HuH-7.5 (cell line): ENCODE measurements around the gene FOXP3.
"Not testable (repeated sequence)": the region's sequence is repeated elsewhere in the genome, so short reads cannot be mapped to it uniquely, and the experiment has no call there.

Experiments
- DNase-seq: peaks from one replicate; pipeline ENCODE4 v3.0.0; 2011; ENCODE audit warnings: low spot score

Gene FOXP3, protein sequence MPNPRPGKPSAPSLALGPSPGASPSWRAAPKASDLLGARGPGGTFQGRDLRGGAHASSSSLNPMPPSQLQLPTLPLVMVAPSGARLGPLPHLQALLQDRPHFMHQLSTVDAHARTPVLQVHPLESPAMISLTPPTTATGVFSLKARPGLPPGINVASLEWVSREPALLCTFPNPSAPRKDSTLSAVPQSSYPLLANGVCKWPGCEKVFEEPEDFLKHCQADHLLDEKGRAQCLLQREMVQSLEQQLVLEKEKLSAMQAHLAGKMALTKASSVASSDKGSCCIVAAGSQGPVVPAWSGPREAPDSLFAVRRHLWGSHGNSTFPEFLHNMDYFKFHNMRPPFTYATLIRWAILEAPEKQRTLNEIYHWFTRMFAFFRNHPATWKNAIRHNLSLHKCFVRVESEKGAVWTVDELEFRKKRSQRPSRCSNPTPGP

GRCh38 chrX:49264460-49264859 is at the start of gene FOXP3:
FOXP3 (minus strand) TSS chrX:49264710; CDS start chrX:49258505, 6,205 bp downstream.
- DNase-seq = no peak

GRCh38 chrX:49312176-49312575 is 47.7 kb upstream of the FOXP3 start:
- DNase-seq = no peak

GRCh38 chrX:49310371-49310770 is 45.9 kb upstream of the FOXP3 start:
- no peak for DNase-seq

GRCh38 chrX:49309401-49309981 is 45.0 kb upstream of the FOXP3 start:
- no peak for DNase-seq

- DNase-seq = no peak
Measured at GRCh38 chrX:49308604-49309269, 44.2 kb upstream of the FOXP3 start.

DNA sequence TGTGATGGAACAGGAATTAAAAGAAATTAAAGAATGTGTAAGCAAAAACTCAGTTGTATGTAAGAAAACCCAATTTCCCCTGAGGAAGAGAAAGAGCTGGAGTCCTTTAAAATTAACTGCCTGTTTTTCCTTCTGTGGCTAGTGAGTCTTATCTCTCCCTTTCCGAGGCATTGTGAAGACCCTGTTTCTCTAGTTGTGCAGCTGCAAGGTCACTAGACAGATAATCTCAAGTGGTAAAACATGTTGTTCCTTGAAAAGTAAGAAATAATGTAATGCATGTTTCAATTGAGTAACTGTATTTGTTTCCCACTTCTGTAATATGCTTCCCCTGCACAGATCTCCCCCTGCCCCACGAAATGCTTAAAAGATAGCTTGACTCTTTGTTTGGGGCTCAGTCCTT is 43.3 kb upstream of the FOXP3 start:
- not testable (repeated sequence) for DNase-seq

- no peak for DNase-seq
Measured at GRCh38 chrX:49303346-49303745, 38.8 kb upstream of the FOXP3 start, which contains the start of gene GAGE10. GAGE10 (plus strand) TSS chrX:49303646; CDS start chrX:49304860, 1,214 bp downstream.

DNA sequence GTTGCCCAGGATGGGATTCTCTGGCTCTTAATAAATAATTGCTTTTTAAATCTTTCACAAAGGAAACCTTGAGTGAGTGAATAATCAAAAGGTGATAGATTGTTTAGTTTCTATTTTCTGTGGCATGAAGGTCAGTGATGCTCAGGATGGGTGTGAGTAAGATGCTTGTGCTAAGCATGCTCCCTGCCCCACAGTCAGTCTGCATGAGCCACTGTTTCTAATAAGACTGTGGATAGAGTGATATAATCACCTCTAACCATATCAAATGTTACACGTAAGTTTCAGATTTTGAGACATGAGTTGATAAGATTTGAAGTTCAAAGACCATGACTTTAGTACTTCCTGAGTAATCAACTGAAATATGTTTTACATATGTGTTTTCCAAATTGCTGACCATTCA is 36.2 kb upstream of the FOXP3 start:
- no peak for DNase-seq

- not testable (repeated sequence) for DNase-seq
Measured at GRCh38 chrX:49299293-49299692, 34.8 kb upstream of the FOXP3 start.

DNA sequence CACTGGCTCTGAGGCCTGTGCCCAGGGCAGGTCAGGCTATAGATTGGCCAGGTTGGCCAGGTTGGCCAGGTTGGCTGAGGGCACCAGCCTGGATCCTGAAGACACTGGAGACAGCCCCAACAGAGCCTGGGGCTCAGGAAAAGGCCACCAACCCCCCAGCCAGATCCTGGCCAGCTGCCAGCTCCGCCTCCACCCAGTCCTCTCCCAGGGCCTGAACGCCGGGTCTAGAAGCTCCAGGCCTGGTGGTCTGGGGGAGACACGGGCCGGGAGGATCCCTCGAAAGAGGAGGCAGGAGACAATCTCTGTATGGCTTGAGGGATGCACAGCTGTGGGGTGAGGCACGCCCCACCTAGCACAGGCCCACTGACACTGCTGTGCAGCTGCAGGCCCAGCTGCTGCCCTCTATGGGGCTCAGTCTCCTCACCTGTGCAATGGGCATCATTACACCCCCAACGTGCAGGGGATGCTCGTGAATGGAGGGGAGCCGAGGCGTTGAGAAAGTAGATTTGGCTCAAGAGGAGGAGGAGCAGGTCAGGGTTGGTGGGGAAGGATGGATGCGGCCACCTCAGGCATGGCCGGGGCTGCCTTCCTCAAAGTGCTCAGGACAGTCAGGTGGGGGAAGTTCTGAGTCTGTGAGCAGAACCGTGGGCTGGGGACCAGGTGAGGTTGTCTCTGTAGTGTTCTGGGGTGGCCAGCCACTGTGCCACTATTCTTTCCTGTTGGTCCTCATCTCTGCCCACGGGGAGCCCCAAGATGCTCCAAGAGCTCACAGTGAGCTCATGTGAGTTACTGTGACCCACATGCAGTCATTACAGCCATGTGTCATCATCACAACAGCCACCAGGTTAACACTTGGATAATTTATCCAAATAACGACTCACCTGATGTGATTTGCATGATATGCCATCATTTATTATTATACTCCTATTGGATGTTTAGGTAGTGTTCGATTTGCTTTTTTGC is 28.2 kb upstream of the FOXP3 start:
- DNase-seq = no peak

GRCh38 chrX:49291615-49292337 is 27.3 kb upstream of the FOXP3 start:
- DNase-seq = no peak

- no peak for DNase-seq
Measured at GRCh38 chrX:49290215-49290614, 25.7 kb upstream of the FOXP3 start.

DNA sequence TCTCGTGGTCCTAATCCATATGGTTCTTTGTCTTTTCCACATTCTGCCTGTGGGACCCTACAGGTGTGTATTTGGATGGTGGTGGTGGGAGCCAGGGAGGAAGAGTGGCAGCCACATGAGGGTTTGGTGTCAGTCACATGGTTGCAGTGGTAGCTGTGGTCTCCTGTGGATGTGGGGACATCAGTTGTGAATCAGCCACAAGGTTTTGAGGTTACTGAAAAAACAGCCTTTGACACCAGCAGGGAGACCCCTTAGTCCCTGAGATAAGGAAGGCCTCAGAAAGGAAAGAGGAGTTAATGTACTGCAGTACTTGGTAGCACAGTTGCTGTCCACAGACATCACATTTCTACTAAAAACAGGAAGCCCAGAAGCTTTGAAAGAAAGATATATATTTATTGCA is 23.2 kb upstream of the FOXP3 start:
- DNase-seq = no peak

DNA sequence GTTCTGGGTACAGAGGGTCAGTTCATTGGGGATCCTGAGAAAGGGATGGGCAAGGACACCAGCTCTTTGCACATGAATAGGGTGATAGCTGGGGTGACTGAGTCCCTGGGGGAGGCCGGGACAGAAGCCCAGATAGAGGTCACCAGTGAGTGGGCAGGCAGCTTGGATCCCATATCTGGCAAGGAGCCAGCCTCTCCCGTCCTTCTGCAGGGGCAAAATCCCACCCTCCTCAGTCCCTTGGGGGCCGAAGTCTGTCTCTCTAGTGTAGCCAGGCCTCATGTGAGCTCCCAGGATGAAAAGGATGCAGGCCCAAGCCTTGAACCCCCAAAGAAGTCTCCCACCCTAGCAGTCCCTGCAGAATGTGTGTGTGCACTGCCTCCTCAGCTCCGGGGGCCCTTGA is 22.1 kb upstream of the FOXP3 start:
- DNase-seq = no peak

GRCh38 chrX:49286136-49286535 is 21.6 kb upstream of the FOXP3 start:
- no peak for DNase-seq

DNA sequence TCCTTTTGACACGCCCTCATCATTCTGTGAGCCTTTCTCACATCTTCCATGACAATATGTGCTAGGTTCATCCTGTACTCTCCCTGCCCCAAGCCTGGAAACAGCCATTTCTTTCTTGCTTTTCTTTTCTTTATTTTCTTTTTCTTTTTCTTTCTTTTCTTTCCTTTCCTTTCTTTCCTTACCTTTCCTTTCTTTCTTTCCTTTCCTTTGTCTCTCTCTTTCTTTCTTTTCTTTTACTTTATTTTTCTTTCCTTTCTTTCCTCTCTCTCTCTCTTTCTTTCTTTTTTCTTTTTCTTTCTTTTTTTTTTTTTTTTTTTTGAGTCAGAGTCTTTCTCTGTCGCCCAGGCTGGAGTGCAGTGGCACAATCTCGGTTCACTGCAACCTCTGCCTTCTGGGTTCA is 19.7 kb upstream of the FOXP3 start:
- no peak for DNase-seq

- no peak for DNase-seq
Measured at GRCh38 chrX:49282647-49283011, 18.1 kb upstream of the FOXP3 start.

DNA sequence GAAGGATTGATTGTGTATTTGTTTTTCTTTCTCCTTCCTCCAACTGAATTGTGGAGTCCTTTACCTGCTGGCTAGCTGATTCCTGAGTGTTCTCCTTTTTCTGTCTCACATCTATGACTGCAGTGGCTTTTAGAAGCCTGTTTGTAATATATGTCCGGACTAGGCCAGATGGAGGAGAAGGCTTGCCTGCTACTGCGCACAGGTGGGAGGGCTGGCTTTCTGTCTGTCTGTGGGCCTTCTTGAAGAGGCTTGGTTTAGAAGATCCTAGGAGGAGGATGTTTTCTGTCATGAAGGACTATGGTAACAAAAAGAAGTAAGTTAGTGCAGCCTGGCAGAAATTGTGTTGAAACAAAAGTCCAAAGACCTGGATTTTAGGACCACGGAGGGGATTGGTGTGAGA is 13.6 kb upstream of the FOXP3 start:
- no peak for DNase-seq

DNA sequence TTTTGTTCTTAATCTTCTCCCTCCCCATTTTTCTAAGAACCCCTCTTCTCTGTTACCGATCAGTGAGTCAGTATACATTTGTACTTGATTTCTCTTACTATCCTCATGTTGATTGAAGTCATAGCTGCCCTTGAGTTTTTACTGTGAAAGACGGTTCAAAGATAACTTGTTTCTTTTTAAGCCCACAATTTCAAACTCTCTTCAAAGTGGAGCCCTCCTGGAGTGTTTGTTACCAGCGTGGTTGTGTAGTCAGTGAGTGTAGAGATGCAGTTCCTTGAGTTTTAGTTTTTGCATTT is 13.0 kb upstream of the FOXP3 start:
- DNase-seq = no peak

DNA sequence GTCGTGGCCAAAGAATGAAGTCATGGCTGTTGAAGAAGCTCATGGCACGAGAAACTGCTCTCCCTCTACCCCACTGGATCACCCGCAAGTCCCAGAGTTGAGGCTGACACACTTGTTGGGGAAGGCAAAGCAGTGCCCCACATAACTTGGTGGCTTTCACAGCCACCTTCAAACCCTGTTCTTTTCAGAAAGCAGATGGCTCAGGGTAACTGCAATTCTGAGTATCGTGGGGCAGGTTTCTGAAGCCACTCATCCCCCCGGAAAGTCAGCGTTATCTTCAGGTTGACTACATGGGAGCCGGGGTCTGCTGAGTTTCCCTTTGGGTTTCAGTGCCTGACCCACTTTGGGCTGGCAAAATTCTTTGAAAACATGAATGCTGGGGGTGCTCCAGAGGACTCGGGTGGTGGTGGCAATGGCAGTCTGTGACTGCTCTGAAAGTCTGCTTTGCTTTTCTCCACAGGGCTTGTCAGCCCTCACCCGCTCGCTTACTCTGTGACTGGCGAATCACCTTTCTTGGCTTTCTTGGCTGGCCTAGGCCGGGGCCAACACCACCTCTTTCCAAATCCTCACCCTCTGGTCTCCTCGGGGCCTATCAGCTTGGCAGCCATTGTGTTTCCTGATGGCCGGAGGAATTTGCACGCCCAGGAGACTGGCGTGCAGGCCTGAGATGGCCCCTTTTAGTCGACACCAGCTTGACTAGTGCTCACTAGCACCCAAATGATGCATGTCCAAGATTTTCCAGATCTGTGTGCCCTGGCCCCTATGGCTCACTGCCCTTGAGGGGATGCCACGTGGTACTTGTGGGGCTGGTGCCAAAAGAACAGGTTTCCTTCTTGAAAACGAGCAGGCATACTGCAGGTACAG is 12.4 kb upstream of the FOXP3 start:
- no peak for DNase-seq

DNA sequence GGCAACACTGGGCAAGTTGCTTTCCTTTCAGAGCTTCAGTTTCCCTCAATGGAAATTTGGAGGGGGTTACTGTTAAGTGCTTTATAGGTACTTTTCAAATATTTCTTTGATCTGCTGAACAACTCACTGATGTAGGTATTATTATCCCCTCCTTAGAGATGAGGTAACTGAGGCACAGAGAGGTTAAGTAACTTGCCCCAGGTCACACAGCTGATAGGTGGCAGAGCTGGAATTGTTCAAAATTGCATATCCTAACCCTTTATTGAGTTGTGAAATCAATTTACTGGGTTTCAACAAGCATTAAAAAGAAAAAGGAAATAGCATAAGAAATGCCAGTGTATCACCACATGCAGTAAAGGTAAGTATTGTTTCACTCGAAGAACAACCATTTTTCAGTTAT is 11.7 kb upstream of the FOXP3 start:
- no peak for DNase-seq
